ENCODE data around the gene PDS5A.
"Not testable (repeated sequence)": the region's sequence is repeated elsewhere in the genome, so short reads cannot be mapped to it uniquely, and the experiment has no call there.

PDS5A gene

GRCh38 chr4:39812500-39812899, 165.2 kb downstream of the PDS5A start:
- TF ChIP-seq EZH2phosphoT487 (IDR thresholded peaks at IDR 0.05; ENCODE audit: low read depth) = no peak
- TF ChIP-seq, protein P1, sequence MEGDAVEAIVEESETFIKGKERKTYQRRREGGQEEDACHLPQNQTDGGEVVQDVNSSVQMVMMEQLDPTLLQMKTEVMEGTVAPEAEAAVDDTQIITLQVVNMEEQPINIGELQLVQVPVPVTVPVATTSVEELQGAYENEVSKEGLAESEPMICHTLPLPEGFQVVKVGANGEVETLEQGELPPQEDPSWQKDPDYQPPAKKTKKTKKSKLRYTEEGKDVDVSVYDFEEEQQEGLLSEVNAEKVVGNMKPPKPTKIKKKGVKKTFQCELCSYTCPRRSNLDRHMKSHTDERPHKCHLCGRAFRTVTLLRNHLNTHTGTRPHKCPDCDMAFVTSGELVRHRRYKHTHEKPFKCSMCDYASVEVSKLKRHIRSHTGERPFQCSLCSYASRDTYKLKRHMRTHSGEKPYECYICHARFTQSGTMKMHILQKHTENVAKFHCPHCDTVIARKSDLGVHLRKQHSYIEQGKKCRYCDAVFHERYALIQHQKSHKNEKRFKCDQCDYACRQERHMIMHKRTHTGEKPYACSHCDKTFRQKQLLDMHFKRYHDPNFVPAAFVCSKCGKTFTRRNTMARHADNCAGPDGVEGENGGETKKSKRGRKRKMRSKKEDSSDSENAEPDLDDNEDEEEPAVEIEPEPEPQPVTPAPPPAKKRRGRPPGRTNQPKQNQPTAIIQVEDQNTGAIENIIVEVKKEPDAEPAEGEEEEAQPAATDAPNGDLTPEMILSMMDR (IDR thresholded peaks at IDR 0.05; ENCODE audit: low read depth, low read length) = no peak
- no peaks in the 10 kb centered on the region for H4K20me1 ChIP-seq (ENCODE audit: insufficient read depth, low read length)
- no peaks in the 10 kb centered on the region for H3K27me3 ChIP-seq (ENCODE audit: low read depth, low read length)

DNA sequence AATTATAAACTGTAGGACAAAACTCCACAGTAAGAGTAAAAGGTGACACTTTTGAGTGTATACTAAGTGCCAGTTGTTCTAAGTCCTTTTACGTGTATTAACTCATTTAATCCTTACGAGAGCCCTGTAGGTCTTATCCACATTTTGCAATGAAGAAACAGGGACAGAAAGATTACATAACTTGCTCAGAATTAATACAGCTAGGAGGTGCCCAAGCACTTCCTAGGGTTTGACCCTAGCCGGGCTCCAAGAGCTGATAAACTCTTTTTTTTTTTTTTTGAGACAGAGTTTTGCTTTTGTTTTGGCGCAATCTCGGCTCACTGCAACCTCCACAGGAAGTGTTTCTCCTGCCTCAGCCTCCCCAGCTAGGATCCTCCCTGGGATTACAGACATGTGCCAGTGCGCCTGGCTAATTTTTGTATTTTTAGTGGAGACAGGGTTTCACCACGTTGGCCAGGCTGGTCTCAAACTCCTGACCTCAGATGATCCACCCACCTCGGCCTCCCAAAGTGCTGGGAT, 169.4 kb downstream of the PDS5A start:
- peak overlapping the region; percentile 36; the same call in 1 of the 2 replicates for H2AFZ ChIP-seq (ENCODE audit: low read depth, low read length)
- no peak overlapping the region for H3K4me3 ChIP-seq (ENCODE audit: low read length)
- H4K20me1 ChIP-seq (ENCODE audit: insufficient read depth, low read length) = no peaks in the 10 kb centered on the region
- H3K4me2 ChIP-seq (ENCODE audit: low read length) = peak overlapping the region; percentile 27; the same call in 1 of the 2 replicates
- TF ChIP-seq EZH2phosphoT487 (IDR thresholded peaks at IDR 0.05; ENCODE audit: low read depth) = no peak
- TF ChIP-seq, protein P1 (IDR thresholded peaks at IDR 0.05; ENCODE audit: low read depth, low read length) = peak; percentile 15; the same call in 1 of the 2 replicates
- H3K27me3 ChIP-seq (ENCODE audit: low read depth, low read length) = no peaks in the 10 kb centered on the region
- H3K4me1 ChIP-seq (ENCODE audit: low read length) = no peaks in the 10 kb centered on the region
- no peak overlapping the region for H3K27ac ChIP-seq (ENCODE audit: low read length)
- no peaks in the 10 kb centered on the region for H3K36me3 ChIP-seq (replicated peaks; ENCODE audit: low read depth, low read length)
- no peak overlapping the region for H3K9ac ChIP-seq (ENCODE audit: low read length)
- H3K9me3 ChIP-seq (ENCODE audit: insufficient read depth, low read length) = no peaks in the 10 kb centered on the region
- H3K79me2 ChIP-seq (ENCODE audit: low read length) = no peaks in the 10 kb centered on the region

More at GRCh38 chr4:39812500-39812899, 165.2 kb downstream of the PDS5A start:
- no peak overlapping the region for H2AFZ ChIP-seq (ENCODE audit: low read depth, low read length)
- no peaks in the 10 kb centered on the region for H3K79me2 ChIP-seq (ENCODE audit: low read length)
- no peak overlapping the region for H3K9ac ChIP-seq (ENCODE audit: low read length)
- no peaks in the 10 kb centered on the region for H3K4me1 ChIP-seq (ENCODE audit: low read length)
- H3K36me3 ChIP-seq (replicated peaks; ENCODE audit: low read depth, low read length) = no peaks in the 10 kb centered on the region
- H3K4me3 ChIP-seq (ENCODE audit: low read length) = no peak overlapping the region
- no peaks in the 10 kb centered on the region for H3K9me3 ChIP-seq (ENCODE audit: insufficient read depth, low read length)
- H3K4me2 ChIP-seq (ENCODE audit: low read length) = no peak overlapping the region
- H3K27ac ChIP-seq (ENCODE audit: low read length) = no peak overlapping the region

DNA sequence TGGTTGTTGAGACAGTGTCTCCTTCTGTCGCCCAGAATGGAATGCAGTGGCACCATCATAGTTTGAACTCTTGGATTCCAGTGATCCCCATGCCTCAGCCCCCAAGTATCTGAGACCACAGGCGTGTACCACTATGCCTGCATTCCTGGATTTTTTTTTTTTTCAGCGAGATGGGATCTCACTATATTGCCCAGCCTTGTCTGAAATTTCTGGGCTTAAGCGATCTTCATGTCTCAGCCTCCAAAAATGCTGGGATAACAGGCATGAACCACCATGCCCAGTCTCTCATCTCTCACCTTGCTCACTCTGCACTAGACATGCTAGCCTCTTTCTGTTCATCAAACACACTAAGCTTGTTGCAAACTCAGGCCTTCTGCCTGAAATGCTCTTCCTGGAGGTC, 175.7 kb downstream of the PDS5A start:
- Histone ChIP-seq H4K20me1 (ENCODE audit: insufficient read depth, low read length) (no peaks in the 10 kb centered on the region), H2AFZ (ENCODE audit: low read depth, low read length) (no peak overlapping the region), H3K79me2 (ENCODE audit: low read length) (no peaks in the 10 kb centered on the region), H3K36me3 (replicated peaks; ENCODE audit: low read depth, low read length) (no peaks in the 10 kb centered on the region), H3K4me3 (ENCODE audit: low read length) (no peak overlapping the region), H3K4me2 (ENCODE audit: low read length) (no peak overlapping the region), H3K27me3 (ENCODE audit: low read depth, low read length) (no peaks in the 10 kb centered on the region), H3K4me1 (ENCODE audit: low read length) (no peaks in the 10 kb centered on the region), H3K27ac (ENCODE audit: low read length) (no peak overlapping the region), H3K9me3 (ENCODE audit: insufficient read depth, low read length) (no peaks in the 10 kb centered on the region), H3K9ac (ENCODE audit: low read length) (no peak overlapping the region)
- TF ChIP-seq EZH2phosphoT487 (IDR thresholded peaks at IDR 0.05; ENCODE audit: low read depth) = no peak
- TF ChIP-seq, protein P1 (IDR thresholded peaks at IDR 0.05; ENCODE audit: low read depth, low read length) = no peak

GRCh38 chr4:39792976-39793375, 184.7 kb downstream of the PDS5A start:
- H2AFZ ChIP-seq (ENCODE audit: low read depth, low read length); H3K27ac ChIP-seq (ENCODE audit: low read length); H3K27me3 ChIP-seq (ENCODE audit: low read depth, low read length); H3K9ac ChIP-seq (ENCODE audit: low read length); H4K20me1 ChIP-seq (ENCODE audit: insufficient read depth, low read length); H3K9me3 ChIP-seq (ENCODE audit: insufficient read depth, low read length); H3K4me1 ChIP-seq (ENCODE audit: low read length); H3K4me3 ChIP-seq (ENCODE audit: low read length); H3K4me2 ChIP-seq (ENCODE audit: low read length); H3K79me2 ChIP-seq (ENCODE audit: low read length); H3K36me3 ChIP-seq (replicated peaks; ENCODE audit: low read depth, low read length): not testable (repeated sequence)
